Measurements from ENCODE around the gene MTA3.
"Not testable (repeated sequence)": the region's sequence is repeated elsewhere in the genome, so short reads cannot be mapped to it uniquely, and the experiment has no call there.

The MTA3 gene

DNA sequence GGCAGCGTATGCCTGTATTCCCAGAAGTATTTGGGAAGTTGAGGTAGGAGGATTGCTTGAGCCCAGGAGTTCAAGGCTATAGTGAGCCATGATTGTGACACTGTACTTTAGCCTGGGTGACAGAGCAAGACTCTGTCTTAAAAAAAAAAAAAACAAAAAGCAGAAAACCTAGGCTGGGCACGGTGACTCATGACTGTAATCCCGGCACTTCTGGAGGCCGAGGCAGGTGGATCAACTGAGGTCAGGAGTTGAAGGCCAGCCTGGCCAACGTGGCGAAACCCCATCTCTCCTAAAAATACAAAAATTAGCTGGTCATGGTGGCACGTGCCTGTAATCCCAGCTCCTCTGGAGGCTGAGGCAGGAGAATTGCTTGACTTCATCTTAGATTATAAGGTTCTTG lies 46.4 kb downstream of the MTA3 start:
- no peak for DNase-seq

DNA sequence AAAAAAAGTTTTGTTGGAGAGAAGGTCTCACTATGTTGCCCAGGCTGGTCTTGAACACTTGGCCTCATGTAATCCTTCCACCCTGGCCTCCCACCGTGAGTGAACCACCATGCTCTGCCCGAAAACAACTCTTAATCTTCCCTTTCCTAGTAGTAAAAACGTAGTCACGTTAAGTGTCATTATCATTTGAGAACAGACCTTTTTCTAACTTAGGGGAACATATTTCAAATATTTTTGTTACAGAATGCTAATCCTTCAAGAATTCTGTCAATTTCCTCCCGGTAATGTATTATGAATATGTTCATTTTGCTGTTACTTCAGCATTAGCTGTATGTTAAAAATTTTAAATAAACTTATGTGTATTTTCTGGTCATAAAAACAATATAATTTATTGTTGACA lies 49.7 kb downstream of the MTA3 start:
- DNase-seq, result no peak

DNA sequence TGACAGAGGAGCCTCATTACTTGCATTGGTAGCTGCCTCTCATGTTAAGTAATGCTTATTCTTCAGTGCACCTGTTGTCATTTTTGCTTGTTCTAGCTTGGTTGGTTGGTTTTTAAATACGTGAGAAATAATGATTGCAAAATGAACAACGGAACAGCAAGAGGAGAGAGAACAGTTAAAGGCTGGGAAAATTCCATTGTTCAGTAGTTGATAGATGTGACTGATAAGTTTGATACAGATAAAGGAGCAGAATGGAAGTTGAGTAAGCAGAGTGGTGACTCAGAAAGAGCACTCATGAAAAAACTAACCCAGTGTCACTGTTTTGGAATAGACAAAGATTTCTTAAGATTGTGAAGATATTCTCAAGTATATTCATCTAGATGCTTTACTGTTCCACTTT lies 50.5 kb downstream of the MTA3 start:
- no peak for DNase-seq

DNA sequence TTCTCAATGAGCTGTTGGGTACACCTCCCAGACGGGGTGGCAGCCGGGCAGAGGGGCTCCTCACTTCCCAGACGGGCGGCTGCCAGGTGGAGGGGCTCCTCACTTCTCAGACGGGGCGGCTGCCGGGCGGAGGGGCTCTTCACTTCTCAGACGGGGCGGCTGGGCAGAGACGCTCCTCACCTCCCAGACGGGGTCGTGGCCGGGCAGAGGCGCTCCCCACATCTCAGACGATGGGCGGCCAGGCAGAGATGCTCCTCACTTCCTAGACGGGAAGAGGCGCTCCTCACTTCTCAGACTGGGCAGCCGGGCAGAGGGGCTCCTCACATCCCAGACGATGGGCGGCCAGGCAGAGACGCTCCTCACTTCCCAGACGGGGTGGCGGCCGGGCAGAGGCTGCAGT lies 53.2 kb downstream of the MTA3 start:
- DNase-seq, result not testable (repeated sequence)

DNA sequence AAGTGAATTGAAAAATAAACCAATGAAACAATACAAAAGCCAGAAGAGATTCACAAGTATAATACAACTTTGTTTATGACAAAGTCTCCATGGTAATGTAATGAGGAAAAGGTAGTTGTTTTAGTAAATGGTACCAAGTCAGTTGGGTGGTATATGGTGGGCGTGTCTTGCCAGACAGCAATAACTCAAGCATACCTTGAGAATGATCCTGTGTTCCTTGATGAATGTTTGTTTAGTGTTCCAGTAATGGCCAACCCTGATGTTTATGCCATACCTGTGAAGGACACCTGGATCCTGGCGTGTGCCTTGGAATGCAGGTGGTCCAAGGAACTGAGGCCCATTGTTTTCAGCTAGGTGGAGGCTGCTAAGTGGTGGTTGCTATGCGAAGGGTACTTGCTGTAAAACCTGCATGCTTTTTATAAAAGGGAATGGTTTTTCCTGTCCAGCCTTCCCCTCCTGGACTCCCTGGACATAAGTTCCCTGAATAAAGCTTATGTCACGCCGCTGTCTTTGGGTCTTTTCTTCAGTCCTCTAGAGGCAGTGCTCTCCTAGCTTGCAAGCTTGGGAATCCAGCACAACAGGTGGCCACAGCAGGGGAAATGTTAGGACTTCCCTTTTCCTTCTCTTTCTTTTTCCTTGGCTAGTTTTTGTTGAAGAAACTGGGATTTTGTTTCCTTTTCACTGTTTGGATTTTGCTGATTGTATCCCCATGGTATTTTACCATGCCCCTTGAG lies 54.7 kb downstream of the MTA3 start:
- no peak for DNase-seq

DNA sequence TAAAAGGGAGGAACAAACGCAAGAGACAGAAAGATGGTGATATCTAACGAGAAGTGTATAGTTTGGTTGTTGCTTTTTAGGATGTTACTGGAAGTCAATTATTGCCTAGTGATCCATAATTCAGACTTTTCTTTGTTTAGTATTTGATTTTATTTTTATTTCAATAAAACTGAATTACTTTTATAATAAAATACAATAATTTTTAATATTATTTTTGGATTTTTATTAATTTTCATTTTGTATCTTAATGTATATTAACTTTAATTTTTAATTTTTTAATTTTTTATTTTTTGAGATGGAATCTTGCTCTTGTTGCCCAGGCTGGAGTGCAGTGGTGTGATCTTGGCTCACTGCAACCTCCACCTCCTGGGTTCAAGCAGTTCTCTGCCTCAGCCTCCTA lies 55.6 kb downstream of the MTA3 start:
- DNase-seq, result no peak

DNA sequence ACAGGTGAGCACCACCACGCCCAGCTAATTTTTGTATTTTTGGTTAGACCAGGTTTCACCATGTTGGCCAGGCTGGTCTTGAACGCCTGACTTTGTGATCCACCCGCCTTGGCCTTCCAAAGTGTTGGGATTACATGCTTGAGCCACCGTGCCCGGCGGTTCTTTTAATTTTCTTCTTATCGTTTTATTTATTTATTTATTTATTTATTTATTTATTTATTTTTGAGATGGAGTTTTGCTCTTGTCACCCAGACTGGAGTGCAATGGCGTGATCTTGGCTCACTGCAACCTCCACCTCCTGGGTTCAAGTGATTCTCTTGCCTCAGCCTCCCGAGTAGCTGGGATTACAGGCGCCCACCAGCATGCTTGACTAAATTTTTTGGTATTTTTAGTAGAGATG lies 59.6 kb downstream of the MTA3 start:
- DNase-seq, result not testable (repeated sequence)

DNA sequence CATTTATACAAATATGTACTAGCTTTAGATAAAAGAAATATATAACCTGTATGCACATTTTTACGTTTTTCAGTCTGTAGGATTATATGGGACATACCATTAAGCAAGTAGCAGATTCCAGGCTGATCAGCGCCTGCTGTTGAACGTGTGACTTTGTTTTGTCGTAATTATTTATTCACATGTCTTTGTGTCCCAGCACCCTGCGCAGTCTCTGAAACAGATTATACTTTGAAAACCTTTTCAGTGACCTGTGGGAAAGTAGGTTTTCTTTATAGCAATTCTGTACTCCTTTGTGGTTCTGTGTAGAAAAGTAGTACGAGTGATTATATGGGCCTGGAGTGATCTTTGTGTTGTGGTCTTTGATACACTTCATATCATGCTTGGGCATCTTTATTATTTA lies 68.5 kb downstream of the MTA3 start:
- no peak for DNase-seq

DNA sequence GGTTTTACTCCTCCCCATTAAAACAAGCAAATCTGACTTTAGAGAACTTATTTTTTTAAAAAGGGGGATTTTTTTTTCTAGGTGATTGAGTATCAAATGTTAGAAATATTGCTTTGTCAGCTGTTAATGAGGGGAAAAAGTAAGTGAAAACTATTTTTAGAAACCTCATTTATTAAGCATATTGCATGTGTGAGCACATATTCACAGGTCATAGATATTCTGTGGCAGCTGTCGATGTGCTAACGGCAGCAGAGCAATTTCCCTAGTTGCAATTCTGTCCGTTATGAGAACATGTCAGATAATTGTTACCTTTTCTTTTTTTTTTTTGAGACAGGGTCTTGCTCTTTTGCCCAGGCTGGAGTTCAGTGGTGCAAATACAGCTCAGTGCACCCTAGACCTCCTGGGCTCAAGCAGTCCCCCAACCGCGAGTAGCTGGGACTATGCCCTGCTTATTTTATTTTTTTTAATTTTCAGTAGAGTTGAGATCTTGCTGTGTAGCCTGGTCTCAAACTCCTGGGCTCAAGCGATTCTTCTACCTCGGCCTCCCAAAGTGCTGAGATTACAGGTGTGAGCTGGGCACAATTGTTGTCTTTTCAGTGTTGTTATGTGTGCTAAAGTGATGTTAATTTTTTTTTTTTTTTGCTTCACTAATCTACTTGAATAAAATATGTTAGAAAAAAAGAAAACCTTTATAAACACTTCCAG lies 69.8 kb downstream of the MTA3 start:
- no peak for DNase-seq

DNA sequence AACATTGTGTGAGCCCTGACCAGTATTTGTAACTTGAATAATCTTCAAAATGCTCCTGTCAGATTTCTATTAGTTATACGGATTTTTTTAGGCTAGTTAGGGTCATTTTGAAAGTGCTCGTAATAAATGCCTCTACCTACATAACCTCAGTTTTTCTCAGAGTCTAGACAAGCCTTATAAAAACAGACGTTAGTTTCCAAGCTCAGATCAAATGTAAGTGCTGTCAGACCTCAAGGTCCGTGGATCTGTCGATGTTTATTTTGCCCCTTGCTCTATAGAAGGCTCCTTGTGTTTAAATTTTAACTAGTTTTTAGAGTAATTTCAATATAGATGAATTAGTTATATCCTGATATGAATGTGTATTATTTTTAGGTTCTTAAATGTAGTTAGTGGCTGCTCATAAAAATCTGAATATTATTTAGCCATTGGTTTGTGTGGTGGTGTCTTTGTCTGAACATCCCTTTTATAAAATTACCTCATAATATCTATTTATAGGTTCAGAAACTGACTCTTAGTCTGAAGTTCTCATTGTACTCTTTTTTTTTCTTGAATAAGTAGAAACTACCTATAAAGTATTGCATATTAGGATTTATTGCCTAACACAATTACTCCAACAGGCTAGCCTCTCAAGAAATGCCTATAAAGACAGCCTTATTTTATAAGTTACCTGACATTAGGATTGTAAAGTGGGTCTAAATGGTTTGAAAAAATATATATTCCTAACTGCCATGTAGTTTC lies 71.1 kb downstream of the MTA3 start:
- no peak for DNase-seq

DNA sequence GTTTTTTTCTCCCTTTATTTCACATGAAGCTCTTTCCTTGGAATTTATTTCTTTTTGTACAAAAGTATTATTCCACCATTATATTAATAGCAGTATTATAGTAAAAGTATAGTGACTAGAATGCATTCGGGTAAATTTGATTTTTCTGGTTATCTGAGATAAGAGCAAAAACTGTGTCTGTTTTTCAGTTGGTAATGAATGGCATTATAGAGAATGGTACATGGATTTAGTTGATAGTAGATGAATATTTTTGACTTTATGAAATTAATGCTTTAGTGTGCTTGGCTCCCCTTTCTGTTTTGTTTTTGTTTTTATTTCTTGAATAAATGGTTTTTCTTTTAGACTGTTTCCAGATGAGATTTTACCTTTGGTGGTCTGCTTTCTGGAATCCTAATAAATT lies 71.8 kb downstream of the MTA3 start:
- no peak for DNase-seq

DNA sequence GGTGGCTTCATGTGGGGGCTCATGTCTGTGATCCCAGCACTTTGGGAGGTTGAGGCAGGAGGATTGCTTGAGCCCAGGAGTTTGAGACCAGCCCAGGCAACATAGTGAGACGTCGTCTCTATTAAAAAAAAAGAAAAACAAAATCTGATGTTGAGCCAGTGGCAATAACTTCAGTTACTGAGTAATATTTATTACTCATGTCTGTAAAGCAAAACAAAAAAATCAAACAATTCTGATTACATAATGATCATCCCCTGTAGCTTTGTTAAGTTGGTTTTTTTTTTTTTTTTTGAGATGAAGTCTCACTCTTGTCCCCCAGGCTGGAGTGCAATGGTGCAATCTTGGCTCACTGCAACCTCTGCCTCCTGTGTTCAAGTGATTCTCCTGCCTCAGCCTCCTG lies 73.9 kb downstream of the MTA3 start:
- DNase-seq, result not testable (repeated sequence)

DNA sequence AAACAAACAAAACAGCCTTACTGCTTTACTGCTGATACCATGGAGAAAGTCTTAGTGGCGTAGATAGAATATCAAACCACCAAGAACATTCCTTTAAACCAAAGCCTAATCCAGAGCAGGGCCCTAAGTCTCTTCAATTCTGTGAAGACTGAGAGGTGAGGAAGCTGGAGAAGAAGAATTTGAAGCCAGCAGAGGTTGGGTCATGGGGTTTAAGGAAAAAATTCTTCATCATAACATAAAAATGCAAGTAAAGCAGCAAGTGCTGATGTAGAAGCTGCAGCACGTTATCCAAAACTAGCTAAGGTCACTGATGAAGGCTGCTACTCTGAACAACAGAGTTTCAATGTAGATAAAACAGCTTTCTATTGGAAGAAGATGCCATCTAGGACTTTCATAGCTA lies 77.1 kb downstream of the MTA3 start:
- no peak for DNase-seq

DNA sequence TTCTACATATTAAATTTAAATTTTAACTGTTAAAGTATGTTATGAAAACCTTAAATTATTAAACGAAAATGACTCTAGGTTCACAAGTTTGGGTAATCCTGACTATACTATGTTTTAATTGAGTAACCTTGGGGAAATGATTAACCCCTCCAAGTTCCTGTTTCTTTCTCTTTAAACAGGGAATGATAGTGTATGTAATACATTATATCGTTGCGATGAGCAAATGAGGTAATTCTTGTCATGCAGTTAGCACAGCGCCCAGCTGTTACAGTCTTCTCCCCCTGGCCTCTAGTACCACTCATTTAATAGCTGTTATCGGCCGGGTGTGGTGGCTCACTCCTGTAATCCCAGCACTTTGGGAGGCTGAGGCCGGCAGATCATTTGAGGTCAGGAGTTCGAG lies 80.4 kb downstream of the MTA3 start:
- DNase-seq, result no peak

DNA sequence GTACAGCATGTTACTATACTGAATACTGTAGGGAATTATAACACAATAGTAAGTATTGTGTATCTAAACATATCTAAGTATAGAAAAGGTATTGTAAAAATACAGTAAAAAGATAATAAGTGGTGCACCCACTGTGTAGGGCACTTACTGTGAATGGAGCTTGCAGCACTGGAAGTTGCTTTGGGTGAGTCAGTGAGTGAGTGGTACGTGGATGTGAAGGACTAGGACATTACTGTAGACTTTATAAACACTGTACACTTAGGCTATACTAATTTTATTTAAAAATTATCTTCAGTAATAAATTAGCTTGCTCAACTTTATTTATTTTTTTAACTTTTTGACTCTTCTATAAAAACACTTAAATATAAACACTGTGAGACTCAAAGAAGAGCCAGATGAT lies 82.6 kb downstream of the MTA3 start:
- DNase-seq, result no peak

DNA sequence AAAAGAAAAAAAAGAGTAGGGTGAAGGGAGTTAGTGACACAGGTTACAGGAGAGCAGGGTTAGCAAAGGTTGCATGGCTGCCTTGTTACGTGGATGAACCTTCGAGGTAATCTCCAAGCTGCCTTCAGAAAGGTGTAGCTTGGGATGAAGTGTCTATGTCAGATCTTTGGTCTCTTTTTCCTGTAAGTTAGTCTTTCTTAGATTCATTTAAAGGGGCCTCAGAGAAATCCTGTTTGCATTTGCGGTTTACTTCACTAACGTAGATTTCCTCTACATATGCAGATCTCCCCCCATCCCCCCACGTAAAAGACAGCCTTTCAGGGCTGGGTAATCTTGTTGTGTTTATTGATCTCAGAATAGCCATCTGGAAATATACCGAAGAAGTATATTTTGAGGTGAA lies 83.7 kb downstream of the MTA3 start:
- peak; percentile 34 for DNase-seq

DNA sequence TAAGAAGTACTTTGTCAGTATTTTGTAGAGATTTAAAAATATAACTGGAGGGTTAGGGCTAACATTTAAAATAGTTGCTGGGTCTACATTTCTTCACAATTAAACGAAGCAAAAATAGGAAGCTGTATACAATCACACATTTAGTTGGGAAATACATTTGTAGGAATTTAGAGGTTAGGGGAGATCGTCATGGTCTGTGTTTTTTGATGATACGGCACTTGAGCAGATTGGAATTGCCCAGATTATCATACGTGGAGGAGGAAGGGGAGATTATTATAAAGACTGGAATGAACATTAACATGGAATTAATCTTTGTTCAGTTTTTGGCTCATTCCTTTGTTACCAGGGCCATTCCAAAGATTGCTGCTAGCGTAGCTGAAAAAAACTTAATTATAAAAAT lies 84.6 kb downstream of the MTA3 start:
- DNase-seq, result no peak

DNA sequence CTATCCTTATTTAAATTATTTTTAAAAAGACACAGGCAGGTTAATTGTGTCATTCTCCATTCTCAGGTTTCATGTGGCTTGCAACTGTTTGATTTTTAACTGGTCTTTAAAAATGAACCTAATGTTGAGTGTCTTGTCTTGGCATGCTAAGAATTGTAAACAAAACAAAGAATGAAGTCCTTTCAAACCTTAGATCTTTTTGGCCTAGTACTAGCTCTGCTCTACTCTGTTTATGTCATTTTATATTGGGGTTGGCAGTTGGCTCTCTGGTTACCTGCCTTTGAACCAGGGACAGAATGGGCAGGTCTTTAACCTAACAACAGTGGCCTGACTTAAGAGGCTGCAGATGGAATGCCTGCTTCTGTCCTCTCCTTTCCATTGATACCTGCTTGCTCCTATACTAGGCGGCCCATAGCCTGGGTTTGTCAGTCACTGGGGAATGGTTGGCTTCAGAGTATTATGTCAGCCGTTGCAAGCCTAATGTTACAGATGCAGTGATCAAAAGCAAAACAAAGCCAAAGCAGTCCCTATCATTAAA lies 85.5 kb downstream of the MTA3 start:
- no peak for DNase-seq

DNA sequence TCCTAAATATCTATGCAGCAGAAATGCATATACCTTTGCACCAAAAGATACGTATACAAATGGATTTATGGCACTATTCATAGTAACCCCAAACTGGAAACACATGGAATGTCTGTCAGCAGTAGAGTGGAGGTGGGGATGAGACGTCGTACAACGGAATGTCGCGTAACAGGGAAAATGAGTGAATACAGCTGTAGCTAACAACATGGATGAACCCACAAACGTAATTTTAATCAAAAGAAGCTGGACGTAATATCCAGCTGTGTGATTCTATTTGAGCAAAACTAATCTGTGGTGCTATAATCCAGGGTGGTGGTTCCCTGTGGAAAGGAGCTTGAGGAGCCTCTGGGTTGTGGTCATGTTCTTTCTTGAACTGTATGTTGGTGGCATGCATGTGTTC lies 89.9 kb downstream of the MTA3 start:
- no peak for DNase-seq

DNA sequence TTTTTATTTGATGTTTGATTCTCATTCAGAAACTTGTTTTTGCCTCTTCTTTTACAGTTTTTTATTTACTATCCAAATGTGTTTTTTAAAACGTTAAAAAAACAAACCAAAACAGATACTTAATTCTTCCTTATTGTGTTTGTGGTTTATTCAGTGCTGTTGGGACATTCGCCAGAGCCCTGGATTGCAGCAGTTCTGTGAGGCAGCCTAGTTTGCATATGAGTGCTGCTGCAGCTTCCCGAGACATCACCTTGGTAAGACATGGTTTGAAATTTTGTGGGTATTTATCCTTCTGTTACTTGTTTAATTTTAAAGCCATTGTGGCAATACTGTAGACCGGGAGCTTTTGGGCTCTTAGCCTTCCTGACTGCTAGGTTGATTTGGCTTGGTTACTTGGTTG lies 91.2 kb downstream of the MTA3 start:
- DNase-seq, result no peak

DNA sequence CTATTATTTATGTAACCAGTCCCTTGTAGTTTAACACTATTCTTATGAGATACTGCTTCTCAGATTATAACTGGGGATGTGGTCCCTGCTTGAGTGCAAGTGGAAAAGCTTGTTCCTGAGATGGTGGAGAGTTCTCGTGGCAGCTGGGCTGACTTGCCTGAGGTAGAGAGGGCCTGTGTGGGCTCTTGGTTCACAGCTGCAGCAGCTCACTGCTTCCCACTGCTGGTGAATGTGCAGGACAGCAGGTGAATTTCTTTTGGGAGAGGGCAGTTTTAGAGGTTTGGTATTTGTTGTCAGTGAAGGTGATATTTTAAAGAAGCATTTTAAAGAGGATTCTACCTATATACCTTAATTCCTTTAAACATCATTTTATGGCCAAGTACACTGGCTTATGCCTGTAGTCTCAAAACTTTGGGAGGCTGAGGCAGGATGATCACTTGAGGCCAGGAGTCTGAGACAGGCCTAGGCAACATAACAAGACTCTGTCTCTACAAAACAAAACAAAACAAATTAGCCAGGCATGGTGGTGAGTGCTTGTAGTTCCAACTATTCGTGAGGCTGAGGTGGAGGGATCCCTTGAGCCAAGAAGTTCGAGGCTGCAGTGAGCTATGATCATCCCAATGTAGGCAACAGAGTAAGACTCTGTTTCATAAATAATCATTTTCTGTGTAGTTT lies 94.8 kb downstream of the MTA3 start:
- peak; percentile 45 for DNase-seq

DNA sequence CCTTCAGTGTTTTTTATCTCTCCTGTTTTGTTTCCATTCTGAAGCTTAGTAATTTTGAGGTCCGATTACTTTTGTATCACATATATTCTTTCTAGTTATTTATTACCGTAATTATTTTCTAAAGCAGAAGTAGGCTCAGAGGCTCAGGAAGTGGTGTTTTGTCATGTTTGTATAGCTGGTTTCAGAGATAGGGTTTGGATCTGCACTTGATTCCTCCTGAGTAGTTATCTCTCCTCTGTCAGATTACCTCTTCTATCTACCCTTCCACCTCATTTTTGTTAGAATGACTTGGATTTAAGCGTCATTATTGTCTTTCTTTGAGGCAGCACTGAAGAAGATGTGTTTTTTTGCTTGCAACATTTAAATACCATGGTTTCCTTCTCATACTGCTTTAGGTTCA lies 95.4 kb downstream of the MTA3 start:
- no peak for DNase-seq

DNA sequence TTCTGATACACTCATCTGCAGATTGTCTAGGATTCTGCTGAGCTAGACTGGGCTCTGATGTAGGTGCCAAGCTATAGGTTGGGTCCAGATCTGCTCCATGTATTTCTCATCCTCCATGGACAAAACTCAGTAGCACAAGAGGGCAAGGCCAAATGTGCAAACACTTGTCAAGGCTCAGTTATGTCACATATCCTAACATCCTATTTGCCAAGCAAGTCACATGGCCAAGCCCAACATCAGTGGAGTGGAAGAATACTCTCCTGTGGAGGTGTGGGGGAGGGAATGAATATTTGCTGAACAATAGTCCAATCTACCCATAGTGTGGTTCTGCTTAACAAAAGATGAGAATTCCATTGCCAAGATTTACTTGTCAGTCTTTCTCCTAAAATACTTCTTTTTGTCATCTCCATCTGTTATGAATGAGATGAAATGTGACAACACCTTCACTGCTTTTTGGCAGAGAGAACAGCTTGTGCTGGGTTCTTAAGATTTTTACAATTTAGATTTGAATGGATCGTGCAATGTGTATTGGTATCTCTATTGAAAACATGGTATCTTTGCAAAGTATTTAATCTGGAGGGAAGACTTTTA lies 105.7 kb downstream of the MTA3 start:
- DNase-seq, result no peak

Measured in central memory CD4-positive, alpha-beta T cell (primary cell).